HG02943 (cell line): ENCODE results near the gene CCDC33.

Experiments
- ATAC-seq: cut with Tn5 transposase; IDR thresholded peaks from one replicate; pipeline ENCODE4 v1.9.1; 2021; ENCODE audit warnings: mild to moderate bottlenecking, low read depth, moderate library complexity; ENCODE audit not compliant: unreplicated experiment

Gene CCDC33

DNA sequence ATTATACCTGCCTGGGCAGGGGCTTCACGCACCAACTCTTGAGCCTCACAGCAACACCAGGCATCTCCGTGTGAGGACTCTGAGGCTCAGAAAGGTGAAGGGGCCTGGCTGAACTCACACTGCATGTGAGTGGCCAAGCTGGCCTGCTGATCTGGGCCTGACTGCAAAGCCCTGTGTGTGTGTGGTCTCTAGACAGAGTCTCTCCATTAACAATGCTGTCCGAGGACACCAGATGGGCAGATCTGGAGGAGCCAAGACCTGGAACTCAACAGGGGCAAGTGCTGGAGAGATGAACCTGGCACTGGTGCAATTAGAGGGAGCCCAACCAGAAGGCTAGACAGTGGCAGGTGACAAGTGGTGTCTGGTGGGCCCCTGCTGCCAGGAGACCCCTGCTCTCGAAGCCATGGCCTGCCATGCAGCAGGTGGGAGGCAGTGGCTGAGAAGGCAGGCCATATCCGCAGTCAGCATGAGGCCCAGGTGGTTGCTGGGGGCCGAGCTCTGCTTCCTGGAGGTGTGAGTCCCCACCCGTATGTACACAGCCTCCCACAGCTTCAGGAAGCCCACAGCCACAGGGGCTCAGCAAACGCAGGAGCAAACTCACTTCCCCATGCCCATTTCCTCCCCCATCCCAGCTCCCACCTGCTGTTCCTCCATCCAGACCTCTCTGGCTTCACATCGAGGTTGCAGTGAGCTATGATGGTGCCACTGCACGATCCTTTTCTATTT lies 92.4 kb downstream of the CCDC33 start:
- no peak for ATAC-seq

DNA sequence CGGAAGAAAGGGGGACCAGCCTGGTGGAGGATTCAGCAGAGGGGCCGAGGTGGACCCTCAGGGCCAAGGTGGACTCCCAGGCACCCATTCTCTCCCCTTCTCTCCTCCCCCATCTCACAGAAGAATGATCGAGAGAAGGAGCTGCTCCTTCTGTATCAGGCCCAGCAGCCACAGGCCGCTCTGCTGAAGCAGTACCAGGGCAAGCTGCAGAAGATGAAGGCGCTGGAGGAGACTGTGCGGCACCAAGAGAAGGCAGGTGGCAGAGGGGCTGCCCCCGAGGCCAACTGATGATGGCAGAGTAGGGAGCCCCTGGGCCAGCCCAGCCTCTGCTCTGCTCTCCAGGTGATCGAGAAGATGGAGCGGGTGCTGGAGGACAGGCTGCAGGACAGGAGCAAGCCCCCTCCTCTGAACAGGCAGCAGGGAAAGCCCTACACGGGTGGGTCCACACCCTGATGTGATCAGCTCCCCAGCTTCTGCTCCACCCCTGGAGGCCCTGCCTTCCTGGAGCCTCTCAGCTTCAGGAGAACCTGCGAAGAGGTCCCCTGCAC lies 94.8 kb downstream of the CCDC33 start:
- ATAC-seq = no peak

DNA sequence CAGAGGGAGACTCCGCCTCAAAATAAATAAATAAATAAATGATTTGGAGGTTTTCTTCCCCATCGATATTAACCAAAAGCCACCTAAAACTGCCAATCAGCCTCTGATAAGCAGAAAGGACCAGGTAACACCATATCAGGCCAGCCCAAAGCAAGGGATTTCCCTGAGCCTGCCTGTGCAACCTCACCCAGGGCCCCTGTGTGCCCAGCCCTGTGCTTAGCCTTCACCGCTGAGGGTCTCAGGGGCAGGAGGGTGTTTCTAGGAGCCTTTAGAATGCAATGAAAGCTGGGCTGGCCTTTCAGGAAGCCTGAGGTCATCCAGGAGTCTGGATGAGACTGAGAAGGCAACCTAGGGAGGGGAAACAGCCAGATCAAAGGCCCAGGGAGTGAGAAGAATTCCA lies 95.9 kb downstream of the CCDC33 start:
- no peak for ATAC-seq

DNA sequence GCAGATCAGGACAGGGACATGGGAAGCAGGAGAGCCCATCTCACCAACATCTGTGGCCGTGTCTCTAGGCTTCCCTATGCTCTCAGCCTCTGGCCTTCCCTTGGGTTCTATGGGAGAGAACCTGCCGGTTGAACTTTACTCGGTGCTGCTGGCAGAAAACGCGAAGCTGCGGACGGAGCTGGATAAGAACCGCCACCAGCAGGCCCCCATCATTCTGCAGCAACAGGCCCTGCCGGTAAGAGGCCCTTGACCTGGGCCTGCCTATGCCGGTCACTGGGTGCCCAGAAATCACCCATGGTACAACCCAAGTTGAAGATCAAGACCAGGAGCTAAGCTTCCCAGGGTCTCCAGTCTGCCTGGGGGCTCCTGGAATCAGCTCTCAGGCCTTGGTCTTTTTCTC lies 96.5 kb downstream of the CCDC33 start:
- ATAC-seq = no peak

DNA sequence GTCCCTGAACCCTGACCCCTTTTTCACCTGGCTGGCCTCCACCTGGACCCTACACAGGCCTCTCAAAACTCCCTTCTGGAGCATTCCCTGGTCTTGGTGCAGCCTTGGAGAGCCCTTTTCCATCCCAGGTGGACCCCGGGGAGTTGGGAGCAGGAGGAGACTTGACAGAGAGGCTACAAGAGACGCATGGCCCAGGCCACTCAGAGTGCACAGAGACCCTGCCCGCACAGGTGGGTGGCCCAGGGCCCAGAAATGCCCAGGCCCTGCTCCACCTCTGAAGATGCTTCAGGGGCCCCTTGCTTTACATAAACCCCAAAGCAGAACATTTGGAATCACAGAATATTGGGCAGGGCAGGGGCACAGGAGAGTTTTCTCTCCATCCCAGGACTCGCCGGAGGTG lies 97.0 kb downstream of the CCDC33 start:
- no peak for ATAC-seq

DNA sequence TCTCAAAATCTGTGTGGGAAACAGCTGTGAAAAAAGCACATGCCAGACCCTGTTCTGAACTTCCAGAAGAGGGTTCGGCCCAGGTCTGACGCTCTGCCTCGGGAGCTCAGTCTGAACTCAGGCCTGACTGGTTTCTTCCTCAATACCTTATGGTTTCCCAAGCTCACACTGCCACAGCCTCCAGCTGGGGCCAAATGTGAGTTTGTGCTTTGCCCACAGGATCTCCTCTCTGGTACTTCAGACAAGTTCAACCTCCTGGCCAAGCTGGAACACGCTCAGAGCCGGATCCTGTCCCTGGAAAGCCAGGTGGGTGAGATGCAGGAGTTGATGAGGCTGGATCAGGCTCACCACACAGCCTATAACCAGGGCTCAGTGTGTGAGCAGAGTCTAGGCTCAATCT lies 97.5 kb downstream of the CCDC33 start:
- no peak for ATAC-seq

DNA sequence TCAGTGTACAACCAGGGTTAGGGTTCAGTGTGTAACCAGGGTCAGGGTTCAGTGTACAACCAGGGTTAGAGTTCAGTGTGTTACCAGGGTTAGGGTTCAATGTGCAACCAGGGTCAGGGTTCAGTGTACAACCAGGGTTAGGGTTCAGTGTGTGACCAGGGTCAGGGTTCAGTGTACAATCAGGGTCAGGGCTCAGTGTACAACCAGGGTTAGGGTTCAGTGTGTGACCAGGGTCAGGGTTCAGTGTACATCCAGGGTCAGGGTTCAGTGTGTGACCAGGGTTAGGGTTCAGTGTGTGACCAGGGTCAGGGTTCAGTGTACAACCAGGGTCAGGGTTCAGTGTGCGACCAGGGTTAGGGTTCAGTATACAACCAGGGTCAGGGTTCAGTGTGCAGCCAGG lies 98.0 kb downstream of the CCDC33 start:
- ATAC-seq = no peak

DNA sequence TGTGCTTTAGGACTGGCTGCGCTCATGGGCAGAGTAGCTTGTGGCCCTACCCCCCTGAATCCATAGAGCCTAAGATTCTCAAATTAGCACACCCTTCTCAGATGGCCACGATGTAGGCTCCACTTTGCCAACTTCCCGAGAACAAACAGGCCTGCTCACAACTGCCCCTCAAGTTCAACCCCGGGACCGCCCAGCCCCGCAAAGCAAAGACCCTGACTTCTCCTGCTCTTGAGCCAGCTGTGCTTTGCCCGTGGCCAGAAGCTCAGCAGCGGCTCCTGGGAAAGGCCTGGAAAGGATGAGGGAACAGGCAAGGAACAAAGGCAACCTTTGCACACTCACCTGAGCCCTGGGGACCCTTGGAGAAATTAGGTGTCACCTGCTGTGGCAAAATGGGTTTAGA lies 99.3 kb downstream of the CCDC33 start:
- ATAC-seq = no peak

DNA sequence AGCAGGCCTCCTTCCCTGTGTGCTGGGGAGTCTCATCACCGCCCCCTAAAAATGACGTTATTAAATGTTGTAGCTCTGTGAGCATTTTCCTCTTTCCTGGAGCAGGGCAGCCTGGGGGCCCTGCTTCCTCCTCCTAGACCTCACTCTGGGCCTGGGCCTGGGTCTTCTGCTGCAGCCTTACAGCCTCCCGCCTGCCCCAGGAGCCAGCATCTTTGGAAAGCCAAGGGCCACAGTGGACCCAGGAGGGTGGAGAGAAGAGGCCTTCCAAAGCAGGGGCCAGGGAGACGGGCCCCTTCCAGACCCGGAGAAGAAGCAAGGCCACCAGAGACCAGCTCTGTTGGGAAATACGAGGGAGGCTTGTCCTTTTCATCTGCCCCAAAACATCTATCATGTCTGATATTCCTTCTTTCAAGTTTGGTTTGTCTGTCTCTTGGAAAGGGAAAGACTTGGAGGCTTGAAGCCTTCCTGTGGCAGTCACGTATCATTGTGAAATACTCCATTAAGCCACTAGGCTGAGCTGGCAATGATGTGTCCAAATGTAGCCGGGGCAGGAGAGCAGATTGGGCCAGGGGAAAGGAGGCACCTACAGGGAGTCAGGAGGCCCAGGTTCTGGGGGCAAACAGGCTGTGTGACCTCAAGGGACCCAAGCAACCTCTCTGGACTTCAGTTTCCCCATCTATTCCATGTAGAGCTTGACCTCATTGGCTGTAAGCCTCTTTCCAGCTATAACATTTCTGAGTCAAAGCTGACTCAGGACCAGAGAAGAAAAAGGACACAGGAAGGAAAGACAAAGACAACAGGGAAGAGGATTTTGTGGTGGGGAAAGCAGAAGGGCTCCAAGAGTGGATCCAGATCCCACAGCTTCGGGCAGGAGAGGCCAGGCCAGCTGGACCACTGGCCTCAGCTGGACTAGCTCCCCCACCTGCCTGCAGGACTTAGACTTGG lies 100.2 kb downstream of the CCDC33 start:
- ATAC-seq = no peak

DNA sequence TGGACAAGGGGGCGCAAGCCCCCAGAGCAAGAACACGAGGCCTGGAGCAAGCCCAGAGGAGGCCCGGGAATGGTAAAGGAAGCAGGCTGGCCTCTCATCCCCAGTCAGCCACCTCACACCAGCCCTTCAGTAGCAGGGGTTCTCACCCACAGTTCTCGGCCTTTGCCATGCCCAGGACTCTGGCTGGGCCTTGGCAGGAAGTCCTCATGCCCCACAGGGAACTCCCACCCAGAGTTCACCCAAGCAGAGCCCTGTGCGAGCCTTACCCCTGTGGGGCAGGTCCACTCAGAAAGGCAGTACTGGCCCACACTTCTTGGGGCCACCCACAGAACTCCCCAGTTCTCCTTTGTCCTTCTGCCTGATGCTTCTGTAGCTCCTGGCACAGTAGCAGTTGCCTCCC lies 101.0 kb downstream of the CCDC33 start:
- no peak for ATAC-seq

DNA sequence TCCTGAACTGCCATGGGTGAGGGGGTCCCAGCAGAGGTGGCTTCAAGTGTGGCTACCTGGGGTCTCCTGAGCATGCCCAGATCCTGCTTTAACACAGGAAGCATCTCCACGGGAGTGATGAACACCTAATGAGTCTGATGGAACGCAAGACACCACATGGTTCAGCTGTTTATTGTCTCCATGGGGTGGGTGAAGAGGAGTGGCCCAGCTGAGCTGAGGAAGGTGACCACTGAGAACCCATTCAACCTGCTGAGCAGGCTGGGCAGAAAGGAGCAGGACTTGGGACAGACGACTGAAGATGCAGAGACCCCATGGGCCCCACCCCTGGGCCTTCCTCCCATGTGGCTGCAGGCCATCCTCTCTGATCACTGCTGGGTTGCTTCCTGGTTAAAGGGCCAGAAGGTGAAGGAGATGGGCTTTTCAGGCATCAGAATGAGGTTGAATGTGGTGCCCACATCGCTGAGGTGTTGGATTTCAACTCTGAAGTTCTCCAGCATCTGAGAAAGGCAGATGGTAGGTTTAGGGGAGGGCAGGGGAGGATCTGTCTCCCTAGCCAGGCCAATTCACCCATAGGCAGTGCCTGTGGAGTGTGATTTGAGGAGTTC lies 101.6 kb downstream of the CCDC33 start:
- no peak for ATAC-seq

DNA sequence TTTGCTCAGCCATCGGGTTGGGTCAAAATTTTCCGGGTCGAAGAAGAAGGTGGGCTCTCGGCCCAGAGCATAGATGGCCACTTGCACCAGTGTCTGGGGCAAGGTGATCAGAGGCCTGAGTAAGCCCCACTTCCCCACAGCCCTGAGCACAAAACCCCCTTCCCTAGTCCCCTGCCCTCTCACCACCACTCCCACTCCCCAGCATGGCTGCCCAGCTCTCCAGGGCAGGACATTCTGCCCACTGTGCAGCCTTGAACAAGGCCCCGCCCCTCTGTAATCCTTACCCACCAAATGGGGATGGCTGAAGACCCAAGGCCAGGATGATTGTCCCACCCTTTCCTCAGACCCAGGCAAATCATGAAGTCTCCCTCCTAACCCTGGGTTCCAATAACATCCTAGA lies 102.5 kb downstream of the CCDC33 start:
- ATAC-seq = no peak

DNA sequence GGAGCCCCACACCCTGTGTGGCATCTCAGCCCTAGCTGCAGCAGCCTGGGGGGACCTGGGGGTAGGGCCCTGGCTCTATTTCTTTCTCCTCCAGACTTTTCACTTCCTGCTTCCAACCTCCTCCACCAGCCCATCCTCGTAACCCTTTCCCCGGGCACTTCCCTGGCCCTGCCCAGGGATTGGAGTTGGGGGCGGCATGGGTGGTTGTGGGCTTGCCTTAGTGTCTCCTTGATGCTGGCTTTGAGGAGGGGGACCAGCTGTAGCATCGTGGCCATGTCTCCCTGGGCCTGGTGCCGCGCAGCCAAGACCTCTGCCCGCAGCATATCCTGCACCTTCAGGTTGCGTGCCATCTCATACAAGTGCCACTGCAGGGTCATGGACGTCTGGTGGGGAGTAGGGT lies 103.2 kb downstream of the CCDC33 start:
- no peak for ATAC-seq

DNA sequence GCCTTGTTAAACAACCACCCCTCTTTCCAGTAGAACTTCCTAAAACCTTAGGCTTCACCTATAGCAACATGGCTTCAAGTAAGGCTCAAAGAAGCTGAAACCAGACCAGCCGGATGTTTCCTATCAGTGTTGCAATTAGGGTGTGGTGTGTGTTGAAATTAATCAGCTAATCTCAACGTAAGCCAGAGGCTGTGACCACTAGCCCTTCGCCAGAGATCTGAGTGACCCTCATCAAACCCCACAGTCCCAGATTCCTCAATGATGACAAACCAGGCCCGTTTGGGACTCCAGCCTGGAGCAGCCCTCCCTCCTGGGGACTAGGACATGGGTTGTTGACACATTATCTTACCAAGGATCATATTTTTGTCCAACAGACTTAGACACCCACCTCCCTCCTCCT lies 104.0 kb downstream of the CCDC33 start:
- ATAC-seq = no peak

DNA sequence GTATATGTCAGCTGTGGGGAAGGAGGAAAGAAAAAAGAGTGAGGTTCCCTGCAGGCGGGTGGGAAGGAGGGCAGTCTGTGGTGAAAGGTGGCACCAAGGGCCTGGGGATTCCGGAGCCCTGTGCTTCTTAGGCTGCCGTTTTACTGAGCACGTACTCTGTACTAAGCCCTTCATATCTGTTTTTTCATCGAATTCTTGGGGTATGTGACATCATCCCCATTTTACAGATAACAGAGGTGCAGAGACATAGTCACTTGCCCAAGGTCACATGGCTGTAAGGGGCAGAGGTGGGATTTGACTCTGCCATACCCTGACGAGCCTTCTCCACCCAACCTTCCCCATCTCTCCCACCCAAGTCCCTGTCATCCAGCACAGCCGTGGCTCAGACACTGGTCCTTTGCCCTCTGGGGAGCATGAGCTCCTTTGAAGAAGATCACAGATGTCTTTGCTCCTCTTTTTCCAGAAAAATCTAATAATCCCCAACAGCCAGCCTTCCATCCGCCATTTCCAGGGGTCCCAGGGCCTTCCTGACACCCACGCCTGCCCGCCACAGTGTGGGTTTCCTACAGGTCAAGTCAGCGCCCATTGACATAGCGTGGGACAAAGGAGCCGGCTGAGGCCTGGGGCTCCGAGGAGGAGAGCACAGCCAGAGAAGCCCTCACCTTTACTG lies 107.1 kb downstream of the CCDC33 start:
- ATAC-seq = no peak

DNA sequence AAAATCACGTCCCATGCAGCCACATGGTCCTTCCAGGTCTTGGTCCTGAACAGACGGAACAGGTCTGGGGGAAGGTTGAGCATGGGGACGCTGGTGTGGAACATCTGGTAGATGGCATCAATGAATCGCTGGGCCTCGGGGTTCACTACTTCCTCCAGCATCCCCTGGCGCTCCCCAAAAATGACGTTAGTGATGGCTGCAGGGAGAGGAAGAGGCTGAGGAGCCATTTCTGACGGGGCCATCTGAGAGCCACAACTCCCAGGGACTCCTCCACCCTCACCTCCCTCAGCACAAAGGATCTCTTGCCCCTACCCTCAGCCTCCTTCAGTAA lies 107.6 kb downstream of the CCDC33 start:
- no peak for ATAC-seq

DNA sequence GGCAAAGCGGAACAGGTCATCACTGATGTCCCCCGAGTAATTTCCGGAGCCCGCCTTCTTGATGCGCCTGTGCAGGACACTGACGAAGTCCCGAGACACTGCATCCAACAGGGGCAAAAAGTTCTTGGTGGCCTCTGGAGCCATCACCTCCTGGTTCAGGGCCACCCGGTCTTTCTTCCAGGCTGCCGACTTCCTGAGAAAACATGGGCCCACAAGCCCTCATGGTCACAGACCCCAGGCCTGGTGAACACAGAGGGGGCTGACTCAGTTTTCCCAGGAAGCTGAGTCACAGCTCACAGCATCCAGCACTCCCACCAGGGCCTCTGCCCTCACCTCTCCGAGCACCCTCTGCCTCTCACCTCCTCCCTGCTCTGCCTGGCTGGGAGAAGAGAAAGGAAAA lies 108.9 kb downstream of the CCDC33 start:
- ATAC-seq = no peak

DNA sequence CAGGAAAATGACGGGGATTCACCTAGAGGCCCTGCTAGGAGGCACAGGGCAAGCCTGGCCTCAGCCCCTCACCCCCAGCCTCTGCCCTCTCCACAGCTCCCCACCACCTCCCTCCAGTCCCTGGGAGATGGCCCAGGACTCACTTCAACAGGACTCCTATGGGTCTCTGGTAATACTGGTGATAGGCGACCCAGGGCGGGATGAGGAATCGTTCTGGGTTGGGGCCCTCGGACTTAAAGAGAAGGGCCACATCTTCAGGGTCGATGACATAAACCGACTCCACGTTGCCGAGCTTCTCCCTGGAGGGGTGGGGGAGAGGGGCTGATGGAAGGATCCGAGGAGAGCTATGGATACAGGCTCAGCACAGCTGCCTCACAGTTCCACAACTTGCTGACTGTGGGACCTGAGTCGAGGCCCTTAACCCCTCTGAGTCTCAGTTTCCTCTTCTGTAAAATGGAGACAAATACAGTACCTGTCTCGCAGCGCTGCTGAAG lies 111.7 kb downstream of the CCDC33 start:
- ATAC-seq = no peak

DNA sequence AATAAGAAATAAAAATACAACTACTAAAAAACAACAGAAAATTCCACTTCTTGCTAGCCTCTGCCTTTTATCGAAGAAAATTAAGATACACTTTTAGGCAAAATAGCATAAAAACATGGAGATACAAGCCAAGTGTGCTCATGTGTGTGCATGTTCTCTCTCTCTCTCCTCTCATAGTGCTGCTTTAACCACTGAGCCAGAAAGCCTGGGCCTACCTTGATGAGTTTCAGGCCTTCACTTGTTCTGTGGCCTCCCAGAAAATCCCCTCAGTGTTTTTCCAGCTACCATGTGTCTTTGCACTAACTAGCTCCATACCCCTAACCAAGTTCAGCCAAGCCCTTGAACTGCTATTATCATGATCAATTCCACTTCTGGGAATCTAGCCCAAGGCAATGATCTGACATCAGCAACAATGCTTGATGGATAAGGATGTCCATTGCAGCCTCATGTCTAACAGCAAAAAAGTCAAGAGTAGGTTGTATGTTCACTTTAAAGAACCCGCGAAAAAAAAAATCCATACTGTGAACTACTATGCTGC lies 113.2 kb downstream of the CCDC33 start:
- no peak for ATAC-seq
